Measurements from ENCODE around the gene SLX4IP. TPM values are rescaled to one million over a fixed set of nuclear protein-coding genes. Genes with fewer than 3 reads are reported as not detected.

The SLX4IP gene
- polyA plus RNA-seq, 10 donors = 3.0 to 6.3 (median 4.2) TPM

- no peak for DNase-seq
Observed at GRCh38 chr20:10632721-10633509, 197.8 kb downstream of the SLX4IP start.

DNA sequence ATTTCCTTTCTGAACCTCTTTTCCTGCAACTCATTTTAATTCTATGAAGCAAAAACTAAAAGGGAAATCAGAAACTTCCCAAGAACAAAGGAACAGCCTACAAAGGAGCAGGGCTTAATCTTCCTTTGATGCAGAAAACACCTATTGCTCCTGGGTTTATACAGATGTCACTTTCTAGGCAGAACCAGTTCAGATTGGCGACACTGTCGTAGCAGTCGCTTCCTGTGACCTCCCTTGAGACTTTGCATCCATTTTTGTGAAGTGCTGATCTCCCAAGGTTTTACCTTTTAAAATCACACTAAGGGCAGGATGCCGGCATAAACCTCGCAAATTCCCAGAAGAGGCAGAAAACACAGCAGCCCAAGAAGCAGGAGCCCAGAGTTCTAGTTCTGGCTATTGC, 198.6 kb downstream of the SLX4IP start:
- no peak for DNase-seq

DNA sequence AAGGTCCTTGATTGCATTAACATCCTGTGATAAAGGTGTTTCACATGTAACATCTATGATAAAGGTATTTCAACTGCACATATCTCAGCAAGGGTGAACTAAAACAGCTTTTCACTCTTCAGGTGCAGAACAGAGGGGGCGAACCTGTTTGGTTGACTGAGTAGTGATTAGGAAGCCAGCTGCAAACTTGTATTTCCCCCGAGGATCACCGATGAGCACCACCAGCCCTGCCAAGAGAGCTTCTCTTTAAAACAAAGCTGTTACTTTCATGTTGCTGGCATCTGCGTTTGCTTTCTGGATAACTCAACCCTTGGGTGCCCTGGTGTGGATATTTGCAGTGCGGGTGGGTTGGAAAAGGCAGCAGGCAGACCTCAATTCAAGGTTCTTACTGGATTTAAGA, 199.1 kb downstream of the SLX4IP start:
- DNase-seq = no peak

DNA sequence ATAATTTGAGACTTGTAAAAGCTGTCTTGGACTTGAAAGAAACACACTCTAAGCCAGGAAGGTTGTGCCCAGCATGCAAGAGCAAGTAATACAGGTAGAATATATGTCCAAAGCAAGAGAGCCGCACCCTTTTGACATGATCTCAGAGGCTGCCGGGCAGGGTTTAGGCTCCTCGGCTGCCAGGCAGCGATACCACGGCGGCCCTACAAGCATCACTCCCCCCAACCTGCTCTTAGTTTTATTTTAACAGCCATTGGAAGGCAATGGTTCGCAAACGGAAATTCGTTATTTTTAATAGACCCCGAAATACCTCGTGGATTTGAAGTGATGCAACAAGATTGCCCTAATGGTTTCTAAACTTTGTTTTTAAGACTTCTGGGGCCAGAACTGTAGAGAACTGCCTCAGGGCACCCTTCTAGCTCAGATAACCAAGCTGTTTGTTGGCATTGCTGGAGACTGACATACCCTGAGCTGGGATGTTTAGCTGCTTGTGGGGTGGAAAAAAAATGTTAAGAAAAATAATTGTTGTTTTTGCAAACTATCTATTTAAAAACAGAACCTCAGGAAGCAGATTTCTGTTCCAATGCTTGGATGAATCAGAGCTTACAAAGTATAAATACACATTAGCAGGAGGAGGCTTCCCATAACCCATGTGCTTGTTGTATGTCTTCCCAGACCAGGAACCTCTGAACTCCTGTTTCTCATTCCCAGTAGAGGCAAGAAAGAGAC, 199.7 kb downstream of the SLX4IP start:
- DNase-seq = peak in 1 of 3 donors; percentile 60

DNA sequence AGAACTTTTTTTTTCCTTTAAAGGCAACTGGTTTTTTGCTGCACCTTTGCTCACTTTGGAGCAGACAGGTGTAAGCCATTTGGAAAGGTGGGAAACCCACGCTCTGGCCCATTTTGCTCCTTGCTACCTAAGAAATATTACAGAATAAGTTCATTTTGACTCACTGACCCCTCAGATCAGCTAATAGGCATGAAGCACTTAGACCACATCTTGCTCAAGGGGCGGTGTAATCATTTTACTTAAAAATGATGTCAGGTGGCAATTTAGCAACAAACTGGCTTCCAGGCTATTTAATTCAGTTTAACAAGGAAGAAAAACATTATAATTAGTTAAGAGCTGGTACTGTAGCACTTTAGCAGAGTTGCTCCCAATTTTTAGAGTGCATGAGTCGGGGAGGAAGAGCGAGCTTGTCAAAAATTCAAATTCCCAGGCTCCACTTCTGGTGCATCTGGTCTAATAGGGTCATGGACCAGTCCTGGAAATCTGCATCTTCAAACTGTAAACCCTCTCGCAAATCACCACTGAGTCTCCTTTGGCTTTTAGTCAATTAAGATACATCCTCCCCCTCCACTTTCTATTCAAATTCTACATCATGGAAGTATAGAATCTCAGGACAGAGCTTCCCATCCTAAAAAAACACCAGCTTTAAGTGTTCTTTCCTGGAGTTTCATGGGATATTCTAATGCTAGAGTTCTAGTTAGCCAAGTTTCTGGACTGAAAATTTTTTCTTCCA, 200.5 kb downstream of the SLX4IP start:
- DNase-seq = no peak

GRCh38 chr20:10636326-10636818, 201.3 kb downstream of the SLX4IP start:
- peak in 2 of 3 donors; percentile 65 to 81 for DNase-seq

DNA sequence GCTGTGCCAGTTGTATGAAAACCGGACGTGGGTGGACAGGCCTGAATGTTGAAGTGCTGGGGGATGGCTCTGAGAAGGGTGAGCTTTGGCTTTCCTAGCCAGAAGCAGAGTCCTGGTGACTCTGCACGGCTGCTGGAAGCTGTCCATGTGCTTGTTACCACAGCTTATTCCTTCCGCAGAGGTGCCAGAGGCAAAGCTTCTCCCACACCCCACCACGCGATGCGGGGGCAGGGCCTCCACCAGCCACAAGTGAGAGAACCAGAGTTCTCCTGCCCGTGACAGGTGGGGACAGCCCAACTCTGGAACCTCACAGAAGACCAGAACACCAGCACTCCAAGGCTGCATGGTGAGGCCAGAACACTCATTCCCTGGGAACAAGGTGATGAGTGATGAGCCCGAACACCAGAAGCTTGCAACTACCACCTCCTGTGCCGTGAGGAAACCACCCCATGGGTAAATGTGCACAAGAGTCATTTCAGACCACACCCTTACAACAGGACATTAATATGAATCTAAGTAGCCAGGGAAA, 202.0 kb downstream of the SLX4IP start:
- DNase-seq = peak in 1 of 3 donors; percentile 54

GRCh38 chr20:10637563-10637962, 202.5 kb downstream of the SLX4IP start:
- no peak for DNase-seq

- DNase-seq = no peak
Observed at GRCh38 chr20:10639077-10639736, 204.1 kb downstream of the SLX4IP start.

DNA sequence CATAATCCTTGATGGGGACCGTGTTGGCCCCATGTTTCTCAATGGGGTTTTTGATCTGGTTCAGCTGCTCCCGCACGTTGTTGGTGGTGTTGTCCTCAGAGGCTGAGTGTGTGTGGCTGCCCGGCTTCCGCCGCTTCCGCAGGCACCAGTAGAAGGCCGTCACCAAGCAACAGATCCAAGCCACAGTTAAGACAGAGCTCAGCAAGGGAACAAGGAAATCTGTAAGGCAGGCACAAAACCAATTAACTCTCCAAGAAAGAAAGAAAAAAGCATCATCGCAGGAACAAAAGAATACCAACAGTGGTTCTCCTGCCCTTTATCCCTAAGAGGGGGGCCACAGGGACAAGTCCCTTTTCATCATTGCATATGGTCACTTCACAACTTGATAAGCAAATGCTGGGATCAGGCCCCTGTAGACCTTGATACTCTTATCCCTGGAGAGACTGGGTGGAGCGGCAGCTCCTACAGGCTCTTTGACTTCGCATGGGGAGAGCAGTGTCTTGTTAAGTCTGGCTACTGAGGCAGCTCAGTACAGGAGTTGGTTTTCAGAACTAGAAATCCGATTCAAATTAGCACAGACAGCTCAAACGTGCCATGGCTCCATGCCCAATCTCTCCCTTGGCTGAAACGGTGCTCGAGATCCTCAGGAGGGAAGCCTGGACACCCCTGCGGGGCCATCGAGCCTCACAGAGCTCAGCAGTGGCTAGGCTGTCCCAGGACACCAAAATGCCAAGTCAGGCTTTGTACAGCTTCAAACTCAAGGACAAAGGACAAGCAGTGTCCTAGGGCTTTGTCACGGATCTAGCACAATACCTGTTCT, 204.8 kb downstream of the SLX4IP start:
- no peak for DNase-seq

- DNase-seq = no peak
Observed at GRCh38 chr20:10640897-10641296, 205.8 kb downstream of the SLX4IP start.

DNA sequence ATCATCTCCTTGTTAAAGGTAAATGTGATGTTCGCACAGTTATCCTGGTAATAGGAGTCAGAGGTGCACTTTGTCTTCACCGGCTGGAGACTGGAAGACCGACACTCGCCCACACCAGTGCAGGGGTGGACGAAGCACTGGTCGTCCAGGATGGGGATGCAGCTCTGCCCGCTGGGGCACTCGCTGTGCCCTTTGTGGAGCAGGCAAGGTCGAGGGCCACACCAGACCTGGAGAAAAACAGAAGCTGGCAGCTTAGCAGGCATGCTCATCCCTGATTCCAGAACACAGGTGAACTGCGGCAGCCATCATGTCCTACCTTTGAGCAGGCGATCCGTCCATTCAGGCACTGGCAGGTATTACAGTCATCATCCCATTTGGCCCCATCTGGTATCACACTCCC, 206.4 kb downstream of the SLX4IP start:
- DNase-seq = no peak

DNA sequence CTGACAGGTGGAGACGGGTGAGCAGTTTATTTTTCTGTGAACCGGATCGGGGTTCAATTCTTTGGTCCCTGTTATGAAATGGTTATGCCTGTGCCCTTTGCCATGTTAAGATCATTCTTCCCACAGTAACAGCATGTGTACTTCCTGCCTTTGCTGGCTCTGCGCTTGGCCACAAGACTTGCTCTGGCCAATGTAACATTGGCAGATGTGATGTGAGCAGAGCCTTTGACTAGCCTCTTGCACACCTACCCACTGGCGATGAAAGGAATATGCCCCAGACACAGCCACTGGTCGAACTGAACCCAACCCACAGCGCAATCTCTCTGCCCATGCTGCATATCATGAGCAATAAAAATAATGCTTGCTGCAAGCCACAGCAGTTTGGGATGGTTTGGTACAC, 206.8 kb downstream of the SLX4IP start:
- no peak for DNase-seq

GRCh38 chr20:10642856-10643559, 207.9 kb downstream of the SLX4IP start:
- no peak for DNase-seq

- DNase-seq = no peak
Observed at GRCh38 chr20:10643560-10643873, 208.4 kb downstream of the SLX4IP start.

DNA sequence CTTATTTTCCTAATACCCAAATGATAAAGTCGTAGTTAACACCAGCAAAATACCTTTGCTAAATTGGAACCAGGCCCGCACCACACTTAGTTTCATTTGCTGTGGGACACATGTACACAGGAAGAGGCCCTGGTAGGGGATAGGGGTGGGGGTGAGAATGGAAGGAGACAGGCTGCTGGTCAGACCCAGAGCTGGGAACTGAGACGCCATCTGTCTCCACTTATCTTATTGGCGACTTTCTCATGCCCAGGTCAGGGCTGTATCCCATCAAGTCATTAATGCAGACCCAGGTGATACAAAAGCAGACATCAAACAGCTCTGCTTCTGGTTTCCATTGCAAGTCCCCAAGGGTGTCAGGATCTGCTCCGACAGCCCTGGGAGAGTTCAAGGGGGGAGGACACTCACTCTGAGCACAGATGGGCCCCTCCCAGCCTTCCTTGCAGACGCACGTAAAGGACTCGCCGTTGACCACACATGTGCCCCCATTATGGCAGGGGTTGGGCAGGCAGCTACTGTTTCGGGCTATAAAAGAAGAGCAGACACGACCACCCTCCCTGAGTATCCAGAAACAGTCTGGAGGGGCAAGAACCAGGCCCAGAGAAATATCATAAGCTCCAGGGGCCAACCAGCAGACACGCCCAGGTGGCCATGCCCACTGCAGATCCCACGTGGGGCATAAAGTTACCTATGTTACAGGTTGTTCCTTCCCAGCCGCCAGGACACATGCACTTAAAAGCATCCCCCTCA, 209.5 kb downstream of the SLX4IP start:
- no peak for DNase-seq

- DNase-seq = no peak
Observed at GRCh38 chr20:10645205-10645570, 210.1 kb downstream of the SLX4IP start.

- DNase-seq = no peak
Observed at GRCh38 chr20:10646006-10646405, 210.9 kb downstream of the SLX4IP start.

- DNase-seq = no peak
Observed at GRCh38 chr20:10646886-10647420, 211.8 kb downstream of the SLX4IP start.

Measured in muscle of back (tissue), 11 donors.